ENCODE results near the gene BOC. TPM values are rescaled to one million over a fixed set of nuclear protein-coding genes. Genes with fewer than 3 reads are reported as not detected.

BOC gene
- total and polyA plus RNA-seq, 2 of the 13 experiments (the other 11 are each of a cell fraction or from before 2014, with no cell fraction given): 0.04 TPM; not detected in 1

- no peak overlapping the region for H2AFZ ChIP-seq (ENCODE audit: low read length)
- no peaks in the 10 kb centered on the region for H3K9me3 ChIP-seq (ENCODE audit: low read length)
- no peaks in the 10 kb centered on the region for H3K79me2 ChIP-seq (ENCODE audit: insufficient read depth, low read length)
- WGBS (ENCODE audit: low lambda C conversion rate): 21% methylated on average over 12 of the region's 16 CpGs
- H4K20me1 ChIP-seq (ENCODE audit: insufficient read depth, low read length): no peaks in the 10 kb centered on the region
- H3K4me2 ChIP-seq (ENCODE audit: low read depth, low read length): peak overlapping the region; percentile 66
- peak overlapping the region; percentile 28 to 53 (median 50); a peak in 5 of 6 replicates for H3K4me3 ChIP-seq (replicated peaks in 1 of 3; ENCODE audit: insufficient read depth in 1 of 3, low read depth in 2 of 3, low read length in 3 of 3)
- peak; percentile 88 for ATAC-seq
- no peaks in the 10 kb centered on the region for H3K36me3 ChIP-seq (replicated peaks in 1 of 2; ENCODE audit: control insufficient read depth in 1 of 2, insufficient read depth in 2 of 2, low read length in 2 of 2)
- peak; percentile 76 for DNase-seq (ENCODE audit: low spot score)
- peaks cover 25% of the 10 kb centered on the region for H3K4me1 ChIP-seq (ENCODE audit: insufficient read depth, low read length)
- H3K9ac ChIP-seq (ENCODE audit: insufficient read depth, low read depth, low read length): no peak overlapping the region; the same call in 1 of the 2 replicates
- FAIRE-seq: peak; percentile 56
- intact Hi-C loops (cut with micrococcal nuclease; ENCODE audit: unreplicated experiment): no loop called here
- ChIA-PET CTCF (ENCODE audit: low intra/inter-chr PET ratio, low total read pairs) (no interaction called here), POLR2A (no interaction called here)
- peaks cover 6 to 38% of the 10 kb centered on the region in 2 experiments; a peak in 4 of 5 replicates for H3K27me3 ChIP-seq (ENCODE audit: control insufficient read depth in 1 of 2, insufficient read depth in 2 of 2, low read length in 2 of 2)
- H3K27ac ChIP-seq (ENCODE audit: extremely low read length, insufficient read depth, low read length): no peak overlapping the region
- in situ Hi-C loops (cut with HindIII; ENCODE audit: extremely low pct_ligation_motif_present, low pct_unique_long_range_greater_than_20kb): no loop called here
- no TSS peak for BruUV-seq (replicated peaks)
- TF ChIP-seq ZNF335 (CRISPR knock-in tag; IDR thresholded peaks at IDR 0.05): no peak
- no peak for TF ChIP-seq HNRNPK (IDR thresholded peaks at IDR 0.05; ENCODE audit: low read depth, low read length, poor library complexity, severe bottlenecking)
- no peak; the same call in 1 of the 2 replicates for TF ChIP-seq NRL (CRISPR knock-in tag; IDR thresholded peaks at IDR 0.05; ENCODE audit: borderline replicate concordance)
- TF ChIP-seq GZF1 (CRISPR knock-in tag; IDR thresholded peaks at IDR 0.05): no peak
- TF ChIP-seq ZFP82 (CRISPR knock-in tag; IDR thresholded peaks at IDR 0.05; ENCODE audit: borderline replicate concordance): no peak
- TF ChIP-seq CBX2 (IDR thresholded peaks at IDR 0.05; ENCODE audit: low read depth, low read length): no peak
- TF ChIP-seq CBX2 (CRISPR knock-in tag; IDR thresholded peaks at IDR 0.05; ENCODE audit: low read depth): no peak
- TF ChIP-seq ZNF562 (CRISPR knock-in tag; IDR thresholded peaks at IDR 0.05; ENCODE audit: borderline replicate concordance): no peak
- peak; percentile 29; the same call in 1 of the 2 replicates for TF ChIP-seq SOX5 (CRISPR knock-in tag; IDR thresholded peaks at IDR 0.05; ENCODE audit: borderline replicate concordance)
- no peak for TF ChIP-seq ZBTB20 (CRISPR knock-in tag; IDR thresholded peaks at IDR 0.05; ENCODE audit: borderline replicate concordance, low read depth)
- TF ChIP-seq, protein P1, sequence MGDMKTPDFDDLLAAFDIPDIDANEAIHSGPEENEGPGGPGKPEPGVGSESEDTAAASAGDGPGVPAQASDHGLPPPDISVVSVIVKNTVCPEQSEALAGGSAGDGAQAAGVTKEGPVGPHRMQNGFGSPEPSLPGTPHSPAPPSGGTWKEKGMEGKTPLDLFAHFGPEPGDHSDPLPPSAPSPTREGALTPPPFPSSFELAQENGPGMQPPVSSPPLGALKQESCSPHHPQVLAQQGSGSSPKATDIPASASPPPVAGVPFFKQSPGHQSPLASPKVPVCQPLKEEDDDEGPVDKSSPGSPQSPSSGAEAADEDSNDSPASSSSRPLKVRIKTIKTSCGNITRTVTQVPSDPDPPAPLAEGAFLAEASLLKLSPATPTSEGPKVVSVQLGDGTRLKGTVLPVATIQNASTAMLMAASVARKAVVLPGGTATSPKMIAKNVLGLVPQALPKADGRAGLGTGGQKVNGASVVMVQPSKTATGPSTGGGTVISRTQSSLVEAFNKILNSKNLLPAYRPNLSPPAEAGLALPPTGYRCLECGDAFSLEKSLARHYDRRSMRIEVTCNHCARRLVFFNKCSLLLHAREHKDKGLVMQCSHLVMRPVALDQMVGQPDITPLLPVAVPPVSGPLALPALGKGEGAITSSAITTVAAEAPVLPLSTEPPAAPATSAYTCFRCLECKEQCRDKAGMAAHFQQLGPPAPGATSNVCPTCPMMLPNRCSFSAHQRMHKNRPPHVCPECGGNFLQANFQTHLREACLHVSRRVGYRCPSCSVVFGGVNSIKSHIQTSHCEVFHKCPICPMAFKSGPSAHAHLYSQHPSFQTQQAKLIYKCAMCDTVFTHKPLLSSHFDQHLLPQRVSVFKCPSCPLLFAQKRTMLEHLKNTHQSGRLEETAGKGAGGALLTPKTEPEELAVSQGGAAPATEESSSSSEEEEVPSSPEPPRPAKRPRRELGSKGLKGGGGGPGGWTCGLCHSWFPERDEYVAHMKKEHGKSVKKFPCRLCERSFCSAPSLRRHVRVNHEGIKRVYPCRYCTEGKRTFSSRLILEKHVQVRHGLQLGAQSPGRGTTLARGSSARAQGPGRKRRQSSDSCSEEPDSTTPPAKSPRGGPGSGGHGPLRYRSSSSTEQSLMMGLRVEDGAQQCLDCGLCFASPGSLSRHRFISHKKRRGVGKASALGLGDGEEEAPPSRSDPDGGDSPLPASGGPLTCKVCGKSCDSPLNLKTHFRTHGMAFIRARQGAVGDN (CRISPR knock-in tag; IDR thresholded peaks at IDR 0.05): peak; percentile 66
- TF ChIP-seq IRF2 (CRISPR knock-in tag; IDR thresholded peaks at IDR 0.05): no peak
- TF ChIP-seq ZFP36 (IDR thresholded peaks at IDR 0.05; ENCODE audit: borderline replicate concordance, low read depth, low read length, partially characterized antibody): no peak
- TF ChIP-seq TCF7L2 (IDR thresholded peaks at IDR 0.05; ENCODE audit: low read depth, low read length): no peak
- no peak for TF ChIP-seq MED1 (CRISPR knock-in tag; IDR thresholded peaks at IDR 0.05)
- TF ChIP-seq, protein P2, sequence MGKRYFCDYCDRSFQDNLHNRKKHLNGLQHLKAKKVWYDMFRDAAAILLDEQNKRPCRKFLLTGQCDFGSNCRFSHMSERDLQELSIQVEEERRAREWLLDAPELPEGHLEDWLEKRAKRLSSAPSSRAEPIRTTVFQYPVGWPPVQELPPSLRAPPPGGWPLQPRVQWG (CRISPR knock-in tag; IDR thresholded peaks at IDR 0.05; ENCODE audit: borderline replicate concordance, low read depth): no peak
- no peak for TF ChIP-seq ONECUT2 (CRISPR knock-in tag; IDR thresholded peaks at IDR 0.05)
- TF ChIP-seq ZNF230 (CRISPR knock-in tag; IDR thresholded peaks at IDR 0.05): no peak
- TF ChIP-seq ZZZ3 (CRISPR knock-in tag; IDR thresholded peaks at IDR 0.05; ENCODE audit: borderline replicate concordance): no peak
- TF ChIP-seq POGZ (CRISPR knock-in tag; IDR thresholded peaks at IDR 0.05): peak; percentile 10; the same call in 1 of the 2 replicates
- no peak for TF ChIP-seq ZBTB7A (CRISPR knock-in tag; IDR thresholded peaks at IDR 0.05)
- no peak for TF ChIP-seq ZNF460 (CRISPR knock-in tag; IDR thresholded peaks at IDR 0.05; ENCODE audit: borderline replicate concordance)
These were observed 64.8 kb downstream of the BOC start for GRCh38 chr3:113275929-113276750.

All from HepG2 (cell line).